IPS-20b (cell line): ENCODE measurements around the gene COPS2.
"Not testable (repeated sequence)": the region's sequence is repeated elsewhere in the genome, so short reads cannot be mapped to it uniquely, and the experiment has no call there.

Experiments
- H3K27ac ChIP-seq: one replicate; pipeline ENCODE4 v1.5.1; 2013; ENCODE audit warnings: low read length
- H3K27me3 ChIP-seq: 2 replicates; pipeline ENCODE4 v1.6.1; 2013; ENCODE audit warnings: mild to moderate bottlenecking, low read length, inconsistent platforms; ENCODE audit not compliant: insufficient read depth
- H3K36me3 ChIP-seq: 2 replicates; pipeline ENCODE4 v1.6.1; 2013; ENCODE audit warnings: low read depth, mild to moderate bottlenecking, inconsistent platforms, low read length, moderate library complexity; ENCODE audit not compliant: insufficient read depth
- H3K4me1 ChIP-seq: 2 replicates; pipeline ENCODE4 v1.6.1; 2013; ENCODE audit warnings: mild to moderate bottlenecking, control low read depth, inconsistent platforms, low read length, moderate library complexity; ENCODE audit not compliant: insufficient read depth
- H3K4me3 ChIP-seq: 2 replicates; pipeline ENCODE4 v1.5.1; 2013; ENCODE audit warnings: mild to moderate bottlenecking, low read length, inconsistent platforms
- H3K9ac ChIP-seq: 2 replicates; pipeline ENCODE4 v1.6.1; 2013; ENCODE audit warnings: low read depth, mild to moderate bottlenecking, inconsistent platforms, low read length, moderate library complexity
- H3K9me3 ChIP-seq: 2 replicates; pipeline ENCODE4 v1.6.1; 2013; ENCODE audit warnings: mild to moderate bottlenecking, low read depth, low read length, inconsistent platforms; ENCODE audit not compliant: insufficient read depth

The COPS2 gene

DNA sequence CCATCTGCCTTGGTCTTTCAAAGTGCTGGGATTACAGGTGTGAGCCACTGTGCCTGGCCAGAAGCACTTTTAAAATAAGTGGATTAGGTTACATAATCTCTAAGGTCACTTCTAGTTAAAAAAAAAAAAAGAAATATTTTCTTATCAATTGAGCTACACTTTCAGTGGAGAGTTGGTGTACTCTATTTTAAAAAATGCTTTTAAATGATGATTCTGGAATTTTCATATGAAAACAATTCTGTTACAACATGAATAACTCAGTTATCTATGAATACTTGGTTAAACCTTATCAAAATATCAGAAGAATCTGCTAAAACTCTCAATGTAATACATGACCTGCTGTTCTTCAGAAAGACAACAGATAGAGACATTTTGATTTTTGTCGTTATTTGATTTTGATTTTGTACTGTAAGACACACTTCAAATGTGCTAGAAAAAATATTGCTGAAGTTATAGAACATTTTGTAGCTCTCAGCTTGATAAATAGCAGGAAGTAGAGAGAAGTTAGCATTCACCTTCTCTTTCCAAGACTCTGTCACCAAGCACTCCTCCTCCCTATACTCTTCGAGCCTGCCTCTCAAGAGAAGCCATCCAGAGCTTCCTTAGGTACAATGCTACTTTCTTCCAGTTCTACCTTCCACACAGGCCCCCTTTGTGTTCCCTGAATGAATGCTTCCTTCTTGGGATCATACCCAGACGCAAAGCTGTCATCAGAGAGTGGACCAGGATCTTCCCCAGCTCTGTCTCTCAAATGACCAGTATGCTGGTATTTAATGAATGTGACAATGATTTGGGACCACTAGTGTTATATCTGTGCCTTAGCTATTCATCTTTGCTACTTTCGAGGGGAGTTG is 61.9 kb downstream of the COPS2 start:
- Histone ChIP-seq H3K36me3 (no peaks in the 10 kb centered on the region), H3K27ac (no peak overlapping the region), H3K4me1 (no peaks in the 10 kb centered on the region), H3K9me3 (no peaks in the 10 kb centered on the region), H3K27me3 (no peaks in the 10 kb centered on the region), H3K4me3 (no peak overlapping the region), H3K9ac (no peak overlapping the region)

DNA sequence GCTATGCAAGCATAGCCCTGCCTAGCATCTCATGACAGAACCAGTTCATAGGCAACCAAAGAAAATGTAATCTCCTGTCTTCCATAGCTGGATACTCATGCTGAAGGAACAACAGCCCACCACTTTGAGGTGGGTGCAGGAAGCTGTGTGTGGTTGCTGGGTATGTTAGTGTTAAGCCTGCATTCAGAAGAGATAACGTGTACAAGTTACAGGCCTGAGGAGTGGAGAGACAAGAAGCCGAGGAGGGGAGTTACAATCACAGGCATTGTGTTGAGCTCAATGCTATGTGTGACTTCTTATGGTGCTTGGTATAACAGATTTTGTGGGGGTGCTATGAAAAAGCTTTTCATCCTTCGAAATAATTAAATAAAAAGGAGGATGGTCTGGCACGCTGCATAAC is 66.4 kb downstream of the COPS2 start:
- Histone ChIP-seq H3K9me3 (no peaks in the 10 kb centered on the region), H3K9ac (no peak overlapping the region), H3K27me3 (no peaks in the 10 kb centered on the region), H3K4me3 (no peak overlapping the region), H3K4me1 (no peaks in the 10 kb centered on the region), H3K36me3 (no peaks in the 10 kb centered on the region), H3K27ac (no peak overlapping the region)

DNA sequence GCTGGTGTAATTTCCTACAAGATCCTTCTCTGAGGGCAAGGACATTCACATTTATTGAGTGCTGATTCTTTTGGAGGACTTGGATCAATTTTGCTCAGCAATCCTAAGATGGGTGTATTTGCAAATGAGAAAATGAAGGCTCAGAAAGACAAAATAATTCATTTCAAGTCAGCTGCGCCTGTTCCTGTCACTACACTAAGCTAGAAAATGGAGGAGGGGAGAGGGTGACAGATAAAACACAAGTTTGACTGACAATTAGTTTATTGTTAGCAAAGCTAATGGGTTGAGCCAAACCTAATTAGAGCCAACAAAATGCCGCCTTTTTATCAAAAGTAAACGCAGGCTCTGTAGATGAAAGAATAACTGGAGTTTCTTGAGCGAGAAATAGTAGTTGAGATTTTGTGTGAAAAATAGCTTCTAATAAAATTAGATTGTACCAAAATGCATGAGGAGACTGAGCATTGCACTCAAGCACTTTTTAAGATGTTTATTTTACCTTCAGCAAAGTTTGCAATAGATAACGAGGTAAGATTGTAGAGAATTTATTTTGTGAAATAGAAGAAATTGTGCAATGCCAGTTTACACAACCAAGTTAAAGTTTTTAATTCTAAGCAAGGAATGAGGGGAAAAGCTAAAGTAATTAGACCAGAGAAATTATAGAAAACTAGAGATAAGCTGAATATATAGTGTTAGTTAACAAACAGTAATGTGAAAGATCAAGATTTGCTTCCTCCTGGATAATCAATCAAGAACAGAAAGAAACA is 69.5 kb downstream of the COPS2 start:
- Histone ChIP-seq H3K9ac (no peak overlapping the region), H3K36me3 (no peaks in the 10 kb centered on the region), H3K27me3 (no peaks in the 10 kb centered on the region), H3K4me1 (no peaks in the 10 kb centered on the region), H3K9me3 (no peaks in the 10 kb centered on the region), H3K4me3 (no peak overlapping the region), H3K27ac (no peak overlapping the region)

DNA sequence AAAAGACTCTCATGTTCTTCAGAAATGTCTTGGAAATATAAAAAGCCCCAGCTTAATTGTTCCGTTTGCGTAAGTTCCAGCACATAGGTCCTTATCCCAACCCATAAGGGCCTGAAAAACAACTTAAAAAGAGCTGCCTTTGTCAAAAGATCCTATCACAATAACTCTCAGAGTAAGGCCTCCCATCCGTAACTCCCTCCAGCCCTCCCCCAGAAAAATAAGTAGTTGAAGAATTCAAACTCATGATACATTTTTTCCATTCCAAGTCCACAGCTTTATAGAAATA is 71.2 kb downstream of the COPS2 start:
- no peaks in the 10 kb centered on the region for H3K4me1 ChIP-seq
- no peaks in the 10 kb centered on the region for H3K27me3 ChIP-seq
- H3K4me3 ChIP-seq = no peak overlapping the region
- H3K9ac ChIP-seq = no peak overlapping the region
- no peaks in the 10 kb centered on the region for H3K36me3 ChIP-seq
- H3K9me3 ChIP-seq = no peaks in the 10 kb centered on the region
- no peak overlapping the region for H3K27ac ChIP-seq

DNA sequence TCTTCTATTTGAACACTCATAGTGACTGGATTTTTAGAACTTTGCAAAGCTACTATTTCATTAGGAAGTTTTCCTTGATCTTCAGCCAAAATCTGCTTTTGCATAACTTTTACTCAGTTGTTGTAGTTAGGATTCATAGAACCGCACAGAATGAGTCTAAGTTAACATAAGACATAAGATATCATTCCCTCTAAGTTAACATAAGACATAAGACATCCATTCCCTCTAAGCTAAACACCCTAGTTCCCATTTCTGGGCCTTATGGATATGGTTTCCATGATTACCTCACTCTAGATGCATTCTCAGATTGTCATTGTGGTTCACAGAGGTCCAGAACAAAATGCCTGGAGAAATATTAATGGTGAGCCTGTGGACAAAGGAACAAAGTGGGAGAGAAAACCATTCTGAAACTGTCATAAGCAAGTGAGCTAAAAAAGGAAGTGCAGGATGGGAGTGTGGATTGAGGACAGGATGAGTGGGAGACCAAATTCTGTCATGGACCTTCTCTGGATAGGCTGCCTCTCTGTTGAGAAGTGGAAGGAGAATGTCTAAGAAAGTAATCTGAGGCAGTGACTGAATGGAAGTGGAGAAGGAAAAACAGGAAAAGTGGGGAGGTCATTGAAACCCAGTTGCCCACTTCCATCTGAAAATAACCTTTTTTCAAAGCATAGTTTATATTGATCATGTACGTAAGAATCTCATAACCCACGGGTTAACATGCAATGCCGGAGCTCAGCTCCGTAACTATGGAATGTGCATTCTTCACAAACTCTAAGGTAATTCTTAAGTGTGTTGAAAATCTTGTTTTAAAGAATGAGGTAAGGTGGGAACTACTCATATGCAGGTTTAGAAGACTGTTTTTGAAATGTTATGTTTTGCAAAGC is 71.8 kb downstream of the COPS2 start:
- Histone ChIP-seq H3K27ac (no peak overlapping the region), H3K4me1 (no peaks in the 10 kb centered on the region), H3K9ac (no peak overlapping the region), H3K27me3 (no peaks in the 10 kb centered on the region), H3K36me3 (no peaks in the 10 kb centered on the region), H3K9me3 (no peaks in the 10 kb centered on the region), H3K4me3 (no peak overlapping the region)

DNA sequence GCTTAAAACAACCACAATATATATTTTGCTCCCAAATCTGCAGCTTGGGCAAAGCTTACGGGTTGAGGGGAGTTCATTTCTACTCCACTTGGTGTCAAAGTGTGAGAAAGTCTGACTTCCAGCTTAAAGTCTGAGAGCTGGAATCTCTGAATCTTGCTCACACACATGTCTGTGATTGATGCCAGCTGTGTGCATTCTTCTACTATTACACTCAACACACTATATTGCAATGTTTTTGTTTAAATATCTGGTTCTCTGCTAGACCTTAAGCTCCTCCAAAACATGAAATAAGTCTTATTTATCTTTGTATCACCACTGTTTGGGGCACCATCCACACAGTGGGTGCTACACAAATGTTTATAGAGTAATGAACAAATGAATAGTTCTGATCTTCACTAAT is 72.4 kb downstream of the COPS2 start:
- Histone ChIP-seq H3K4me3 (no peak overlapping the region), H3K4me1 (no peaks in the 10 kb centered on the region), H3K27me3 (no peaks in the 10 kb centered on the region), H3K27ac (no peak overlapping the region), H3K9ac (no peak overlapping the region), H3K36me3 (no peaks in the 10 kb centered on the region), H3K9me3 (no peaks in the 10 kb centered on the region)

DNA sequence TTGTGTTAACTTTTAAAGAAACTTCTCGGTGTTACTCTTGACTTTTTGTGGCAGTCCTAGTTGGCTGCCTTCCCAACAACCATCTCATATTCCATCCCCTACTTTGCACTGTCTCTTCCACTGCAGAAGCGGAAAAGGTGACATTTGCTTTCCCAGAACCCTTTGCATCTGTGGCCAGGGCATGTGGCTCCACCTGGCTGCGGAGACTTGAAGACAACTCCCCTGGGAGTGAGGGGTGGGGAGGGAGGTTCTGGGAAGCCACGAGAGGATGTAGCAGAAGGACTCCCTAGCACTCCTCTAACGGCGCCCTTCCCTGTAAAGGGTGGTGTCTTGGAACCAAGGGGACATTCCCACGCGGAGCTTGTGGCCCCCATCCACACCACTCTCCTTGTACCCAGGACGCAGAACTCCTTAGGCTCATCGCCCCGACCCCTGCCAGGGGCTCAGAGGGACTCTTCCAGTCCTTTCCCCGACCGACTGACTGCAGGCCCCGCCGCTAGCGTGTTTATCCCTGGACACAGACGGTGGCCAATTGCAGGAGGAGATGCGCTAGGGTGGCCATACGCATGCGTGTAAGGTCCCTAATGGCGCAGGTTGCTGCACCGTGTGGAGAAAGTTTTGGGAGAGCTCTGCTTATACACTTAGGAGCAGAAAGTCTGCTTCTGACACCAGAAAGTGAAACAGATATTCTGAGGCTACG is 75.9 kb downstream of the COPS2 start:
- no peaks in the 10 kb centered on the region for H3K4me1 ChIP-seq
- no peak overlapping the region for H3K4me3 ChIP-seq

DNA sequence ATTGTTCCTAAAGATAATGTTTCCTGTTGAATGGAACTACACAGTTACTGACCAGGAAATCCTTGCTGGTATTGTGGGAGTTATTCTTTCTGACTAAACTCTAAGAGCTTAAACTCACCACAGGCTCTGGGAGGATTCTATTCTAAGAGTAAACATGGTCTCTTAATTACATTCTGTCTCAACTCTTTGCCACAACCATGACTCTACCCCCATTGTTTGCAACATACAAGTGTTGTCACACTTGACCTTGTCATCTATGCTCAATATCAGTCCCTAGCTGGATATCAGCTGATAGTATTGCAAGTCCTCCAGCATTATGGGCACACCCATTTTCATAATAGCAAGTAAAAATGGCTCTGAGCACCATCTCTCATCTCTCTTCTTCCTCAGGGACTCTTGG is 79.5 kb downstream of the COPS2 start:
- no peak overlapping the region for H3K4me3 ChIP-seq
- H3K27me3 ChIP-seq = no peaks in the 10 kb centered on the region
- H3K9ac ChIP-seq = no peak overlapping the region
- no peaks in the 10 kb centered on the region for H3K9me3 ChIP-seq
- H3K36me3 ChIP-seq = no peaks in the 10 kb centered on the region
- H3K27ac ChIP-seq = no peak overlapping the region
- H3K4me1 ChIP-seq = no peaks in the 10 kb centered on the region

More for the DNA sequence above, 75.9 kb downstream of the COPS2 start:
- Histone ChIP-seq H3K36me3 (no peaks in the 10 kb centered on the region), H3K9ac (no peak overlapping the region), H3K27me3 (no peaks in the 10 kb centered on the region), H3K9me3 (no peaks in the 10 kb centered on the region), H3K27ac (no peak overlapping the region)

DNA sequence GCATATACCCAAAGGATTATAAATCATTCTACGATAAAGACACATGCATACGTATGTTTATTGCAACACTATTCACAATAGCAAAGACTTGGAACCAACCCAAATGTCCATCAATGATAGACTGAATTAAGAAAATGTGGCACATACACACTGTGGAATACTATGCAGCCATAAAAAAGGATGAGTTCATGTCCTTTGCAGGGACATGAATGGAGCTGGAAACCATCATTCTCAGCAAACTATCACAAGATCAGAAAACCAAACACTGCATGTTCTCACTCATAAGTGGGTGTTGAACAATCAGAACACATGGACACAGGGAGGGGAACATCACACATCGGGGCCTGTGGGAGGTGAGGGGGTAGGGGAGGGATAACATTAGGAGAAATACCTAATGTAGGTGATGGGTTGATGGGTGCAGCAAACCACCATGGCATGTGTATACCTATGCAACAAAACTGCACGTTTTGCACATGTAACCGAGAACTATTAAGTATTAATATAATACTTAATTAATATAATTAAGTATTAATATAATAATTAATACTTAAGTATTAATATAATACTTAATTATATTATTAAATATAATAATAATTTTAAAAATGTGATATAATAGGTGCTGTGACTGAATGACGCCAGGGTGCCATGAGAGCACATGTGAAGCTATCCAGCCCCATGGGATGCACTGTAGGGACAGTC is 80.7 kb downstream of the COPS2 start:
- H3K27me3 ChIP-seq, H3K4me3 ChIP-seq, H3K27ac ChIP-seq, H3K36me3 ChIP-seq, H3K4me1 ChIP-seq, H3K9me3 ChIP-seq, H3K9ac ChIP-seq: not testable (repeated sequence)
